Gastrocnemius medialis (tissue), 4 donors: ENCODE measurements around the gene STAG1. TPM values are rescaled to one million over a fixed set of nuclear protein-coding genes. Genes with fewer than 3 reads are reported as not detected.
"Not testable (repeated sequence)": the region's sequence is repeated elsewhere in the genome, so short reads cannot be mapped to it uniquely, and the experiment has no call there.

Experiments used
- ATAC-seq, 2 donors: fragments of 150-250 bp; one replicate each; pipeline ENCODE4 v1.9.1; 2016
- DNase-seq, 2 donors: peaks; one replicate each; pipeline ENCODE4 v3.0.0-alpha.2; 2019
- H3K27ac ChIP-seq, 4 donors: fragments of 200-600 bp; sonication (generic); 1 replicate in 1 of 4; 2 replicates in 3 of 4; pipeline ENCODE4 v1.5.1; 2016 to 2018; ENCODE audit warnings: mild to moderate bottlenecking in 2 of 4, moderate library complexity in 1 of 4
- H3K27me3 ChIP-seq, 3 donors: fragments of 200-600 bp; sonication (generic) in 2 of 3; 1 replicate in 1 of 3; 2 replicates in 2 of 3; pipeline versions ENCODE4 v1.5.1 to v1.6.0; 2016 to 2019; ENCODE audit warnings: mild to moderate bottlenecking in 1 of 3, moderate library complexity in 1 of 3
- H3K36me3 ChIP-seq, 2 donors: fragments of 200-600 bp; sonication (generic) in 1 of 2; one replicate each; pipeline ENCODE4 v1.5.1; 2017 to 2018
- H3K4me1 ChIP-seq, 2 donors: fragments of 200-600 bp; sonication (generic) in 1 of 2; one replicate each; pipeline ENCODE4 v1.5.1; 2016 to 2017; ENCODE audit warnings: mild to moderate bottlenecking in 2 of 2
- H3K4me3 ChIP-seq, 4 donors: fragments of 200-600 bp; sonication (generic) in 3 of 4; 1 replicate in 1 of 4; 2 replicates in 3 of 4; pipeline ENCODE4 v1.5.1; 2016 to 2019; ENCODE audit warnings: mild to moderate bottlenecking in 2 of 4
- H3K9me3 ChIP-seq, 3 donors: fragments of 200-600 bp; sonication (generic) in 2 of 3; 1 replicate in 1 of 3; 2 replicates in 2 of 3; pipeline ENCODE4 v1.5.1; 2016 to 2019
- POLR2A ChIP-seq, 2 donors: fragments of 450-650 bp; IDR thresholded peaks; one replicate each; pipeline ENCODE4 v1.6.1; 2017; ENCODE audit warnings: antibody characterized with exemption in 2 of 2, mild to moderate bottlenecking in 2 of 2, moderate library complexity in 2 of 2
- in situ Hi-C, 4 donors: fragments of 200-750 bp; cut with MboI; loops; one replicate each; pipeline versions ENCODE4 v1.15.0 to v1.8.0; 2017; ENCODE audit warnings: low sequenced_read_pairs in 4 of 4
- intact Hi-C: fragments of 100-400 bp; cut with DNase I; formaldehyde crosslinking; loops from one replicate; pipeline ENCODE4 v1.15.1; 2023; ENCODE audit warnings: low total_unique reads
- total RNA-seq, 4 donors: library from RNA; depleted of rRNA; stranded (reverse); fragments of >200 nt; gene quantifications; one replicate each; pipeline versions ENCODE4 v1.1.0 to v1.2.3, GENCODE V29; 2016
- TF ChIP-seq, protein P1 (sequence below), 5 experiments: fragments of 450-650 bp in 3 of 5; fragments of 200-600 bp in 2 of 5; sonication (generic) in 2 of 5; IDR thresholded peaks in 4 of 5; conservative IDR thresholded peaks in 1 of 5; 1 replicate in 4 of 5; 2 replicates in 1 of 5; pipeline ENCODE4 v1.5.1; 2016 to 2019; ENCODE audit warnings: antibody characterized with exemption in 5 of 5, mild to moderate bottlenecking in 3 of 5, moderate library complexity in 3 of 5

Gene STAG1
- total RNA-seq, 4 donors from 2014 or later: 22.2 to 26.2 (median 23.7) TPM

GRCh38 chr3:136772709-136773108, 20.5 kb upstream of the STAG1 start:
- intact Hi-C loops: no loop called here
- in situ Hi-C loops: no loop called here
- H3K36me3 ChIP-seq: no peaks in the 10 kb centered on the region
- H3K27me3 ChIP-seq: no peaks in the 10 kb centered on the region
- H3K9me3 ChIP-seq: no peaks in the 10 kb centered on the region
- no peak for DNase-seq
- TF ChIP-seq POLR2A (IDR thresholded peaks at IDR 0.05): no peak
- TF ChIP-seq, protein P1, sequence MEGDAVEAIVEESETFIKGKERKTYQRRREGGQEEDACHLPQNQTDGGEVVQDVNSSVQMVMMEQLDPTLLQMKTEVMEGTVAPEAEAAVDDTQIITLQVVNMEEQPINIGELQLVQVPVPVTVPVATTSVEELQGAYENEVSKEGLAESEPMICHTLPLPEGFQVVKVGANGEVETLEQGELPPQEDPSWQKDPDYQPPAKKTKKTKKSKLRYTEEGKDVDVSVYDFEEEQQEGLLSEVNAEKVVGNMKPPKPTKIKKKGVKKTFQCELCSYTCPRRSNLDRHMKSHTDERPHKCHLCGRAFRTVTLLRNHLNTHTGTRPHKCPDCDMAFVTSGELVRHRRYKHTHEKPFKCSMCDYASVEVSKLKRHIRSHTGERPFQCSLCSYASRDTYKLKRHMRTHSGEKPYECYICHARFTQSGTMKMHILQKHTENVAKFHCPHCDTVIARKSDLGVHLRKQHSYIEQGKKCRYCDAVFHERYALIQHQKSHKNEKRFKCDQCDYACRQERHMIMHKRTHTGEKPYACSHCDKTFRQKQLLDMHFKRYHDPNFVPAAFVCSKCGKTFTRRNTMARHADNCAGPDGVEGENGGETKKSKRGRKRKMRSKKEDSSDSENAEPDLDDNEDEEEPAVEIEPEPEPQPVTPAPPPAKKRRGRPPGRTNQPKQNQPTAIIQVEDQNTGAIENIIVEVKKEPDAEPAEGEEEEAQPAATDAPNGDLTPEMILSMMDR (IDR thresholded peaks at IDR 0.05 in 4 of 5, conservative IDR thresholded peaks at IDR 0.05 in 1 of 5): no peak
- no peak overlapping the region for H3K27ac ChIP-seq
- H3K4me3 ChIP-seq: no peak overlapping the region
- no peak for ATAC-seq
- no peaks in the 10 kb centered on the region for H3K4me1 ChIP-seq

- DNase-seq, H3K9me3 ChIP-seq, H3K4me3 ChIP-seq, H3K36me3 ChIP-seq, ATAC-seq, H3K27me3 ChIP-seq, H3K27ac ChIP-seq, intact Hi-C loops, H3K4me1 ChIP-seq: not testable (repeated sequence)
- in situ Hi-C loops: loop anchor here (5.0 to 10.0 kb wide), 6 partner anchors 106 to 684 kb away; partner anchors contain the start of gene NCK1 (in 1 of the 4)
These were observed 6.3 kb upstream of the STAG1 start for GRCh38 chr3:136758160-136759102.

DNA sequence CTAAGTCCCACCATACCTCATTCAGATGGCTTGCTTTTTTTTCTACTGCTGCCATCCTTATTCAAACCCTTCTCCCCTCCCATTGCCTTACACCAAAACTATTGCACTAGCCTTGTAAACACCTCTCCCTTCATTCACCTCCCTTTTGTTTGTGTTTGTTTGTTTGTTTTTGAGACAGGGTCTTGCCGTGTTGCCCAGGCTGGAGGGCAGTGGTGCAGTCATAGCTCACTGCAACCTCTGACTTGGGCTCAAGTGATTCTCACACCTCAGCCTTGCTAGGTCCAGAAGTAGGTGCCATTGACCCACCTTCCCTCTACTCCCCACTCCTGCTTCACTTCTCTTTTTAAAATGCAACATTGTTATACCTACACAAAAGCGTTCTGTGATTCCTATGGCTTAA, 3.0 kb upstream of the STAG1 start:
- Histone ChIP-seq H3K9me3 (no peaks in the 10 kb centered on the region), H3K27ac (no peak overlapping the region), H3K4me1 (peaks cover 14 to 17% of the 10 kb centered on the region in 2 donors), H3K4me3 (no peak overlapping the region), H3K27me3 (no peaks in the 10 kb centered on the region), H3K36me3 (no peaks in the 10 kb centered on the region)
- in situ Hi-C loops (loop anchor here (5.0 to 10.0 kb wide), 6 partner anchors 110 to 680 kb away; partner anchors contain the start of gene NCK1 (in 1 of the 4)), intact Hi-C loops (no loop called here)
- DNase-seq (no peak), ATAC-seq (no peak)
- TF ChIP-seq, protein P1 (IDR thresholded peaks at IDR 0.05 in 4 of 5, conservative IDR thresholded peaks at IDR 0.05 in 1 of 5): no peak
- no peak for TF ChIP-seq POLR2A (IDR thresholded peaks at IDR 0.05)

- H3K4me1 ChIP-seq: peaks cover 30 to 33% of the 10 kb centered on the region in 2 donors
- no peaks in the 10 kb centered on the region for H3K9me3 ChIP-seq
- no peak for TF ChIP-seq POLR2A (IDR thresholded peaks at IDR 0.05)
- TF ChIP-seq, protein P1 (IDR thresholded peaks at IDR 0.05 in 4 of 5, conservative IDR thresholded peaks at IDR 0.05 in 1 of 5): no peak
- peak overlapping the region; percentile 84 to 99 (median 92) for H3K27ac ChIP-seq
- peak overlapping the region; percentile 57 to 94 (median 72) for H3K4me3 ChIP-seq
- no peaks in the 10 kb centered on the region for H3K36me3 ChIP-seq
- DNase-seq: no peak
- in situ Hi-C loops (loop anchor here in 3 of 4 donors (5.0 to 10.0 kb wide), 5 partner anchors 111 to 679 kb away; partner anchors contain the start of gene NCK1 (in 1 of the 3)), intact Hi-C loops (loop anchor here (2.0 to 5.0 kb wide), 3 partner anchors 206 to 789 kb away; partner anchors contain the start of genes PCCB and PPP2R3A)
- ATAC-seq: no peak
- no peaks in the 10 kb centered on the region for H3K27me3 ChIP-seq
These were observed 1.3 kb upstream of the STAG1 start for GRCh38 chr3:136753326-136753939.
